Spleen (tissue), 7 donors: ENCODE results near the gene RHOF.

ENCODE experiments used
- POLR2A ChIP-seq, 3 donors: fragments of 450-650 bp; IDR thresholded peaks; one replicate each; pipeline ENCODE4 v1.5.1; 2017; ENCODE audit warnings: antibody characterized with exemption in 3 of 3, mild to moderate bottlenecking in 1 of 3
- POLR2AphosphoS5 ChIP-seq, 3 donors: sonication (generic); formaldehyde crosslinking; IDR thresholded peaks; one replicate each; pipeline ENCODE4 v1.5.1; 2017; ENCODE audit warnings: antibody characterized with exemption in 3 of 3
- TF ChIP-seq, protein P1 (sequence below), 11 experiments: fragments of 200-600 bp in 7 of 11; fragments of 450-650 bp in 4 of 11; sonication (generic) in 4 of 11; IDR thresholded peaks in 8 of 11; conservative IDR thresholded peaks in 3 of 11; 1 replicate in 7 of 11; 2 replicates in 4 of 11; pipeline versions ENCODE4 v1.4.0 to v1.8.0; 2016 to 2021; ENCODE audit warnings: antibody characterized with exemption in 11 of 11, inconsistent platforms in 4 of 11, mild to moderate bottlenecking in 1 of 11
- donor health status: DM: no; HTN: no; CAD: no; lungs with moderate emphysema.
- donor health status: DM: no; HTN: no; CAD: no.
- donor health status: DM: no; HTN: no; CAD: no.

DNA sequence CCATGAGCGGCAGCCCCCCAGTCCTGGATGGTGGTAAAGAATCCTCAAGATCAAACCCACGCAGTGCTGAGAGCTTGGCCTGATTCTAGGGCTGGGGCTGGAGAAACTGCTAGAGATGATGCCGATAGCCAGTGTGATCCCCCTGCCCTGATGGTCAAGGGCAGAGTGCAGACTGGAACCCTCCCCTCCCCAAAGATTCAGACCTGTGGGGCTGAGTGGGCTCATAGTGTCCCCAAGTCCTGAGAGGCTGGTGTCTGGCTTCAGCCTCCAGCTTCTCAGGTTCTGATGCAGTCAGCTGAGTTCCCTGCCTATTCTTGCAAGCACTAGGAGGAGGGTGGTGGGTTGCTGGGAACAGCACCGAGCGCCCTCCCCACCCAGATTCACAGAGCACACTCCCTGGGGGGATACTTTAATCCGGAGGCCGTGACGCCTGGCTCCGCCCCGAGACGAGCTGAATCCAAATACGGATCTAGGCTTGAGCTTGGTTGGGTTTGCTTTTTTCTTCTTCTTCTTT, 11.9 kb downstream of the RHOF start:
- TF ChIP-seq, protein P1, sequence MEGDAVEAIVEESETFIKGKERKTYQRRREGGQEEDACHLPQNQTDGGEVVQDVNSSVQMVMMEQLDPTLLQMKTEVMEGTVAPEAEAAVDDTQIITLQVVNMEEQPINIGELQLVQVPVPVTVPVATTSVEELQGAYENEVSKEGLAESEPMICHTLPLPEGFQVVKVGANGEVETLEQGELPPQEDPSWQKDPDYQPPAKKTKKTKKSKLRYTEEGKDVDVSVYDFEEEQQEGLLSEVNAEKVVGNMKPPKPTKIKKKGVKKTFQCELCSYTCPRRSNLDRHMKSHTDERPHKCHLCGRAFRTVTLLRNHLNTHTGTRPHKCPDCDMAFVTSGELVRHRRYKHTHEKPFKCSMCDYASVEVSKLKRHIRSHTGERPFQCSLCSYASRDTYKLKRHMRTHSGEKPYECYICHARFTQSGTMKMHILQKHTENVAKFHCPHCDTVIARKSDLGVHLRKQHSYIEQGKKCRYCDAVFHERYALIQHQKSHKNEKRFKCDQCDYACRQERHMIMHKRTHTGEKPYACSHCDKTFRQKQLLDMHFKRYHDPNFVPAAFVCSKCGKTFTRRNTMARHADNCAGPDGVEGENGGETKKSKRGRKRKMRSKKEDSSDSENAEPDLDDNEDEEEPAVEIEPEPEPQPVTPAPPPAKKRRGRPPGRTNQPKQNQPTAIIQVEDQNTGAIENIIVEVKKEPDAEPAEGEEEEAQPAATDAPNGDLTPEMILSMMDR (IDR thresholded peaks at IDR 0.05 in 8 of 11, conservative IDR thresholded peaks at IDR 0.05 in 3 of 11), result no peak
- TF ChIP-seq POLR2AphosphoS5 (IDR thresholded peaks at IDR 0.05) (no peak), POLR2A (IDR thresholded peaks at IDR 0.05) (no peak)
